ENCODE results near the gene SH3BP4. TPM values are rescaled to one million over a fixed set of nuclear protein-coding genes. Genes with fewer than 3 reads are reported as not detected.

SH3BP4 gene
- total and polyA plus RNA-seq, 2 of the 8 experiments (the other 6 are each of a cell fraction or from before 2014, with no cell fraction given), result 28.3 to 35.4 TPM

DNA sequence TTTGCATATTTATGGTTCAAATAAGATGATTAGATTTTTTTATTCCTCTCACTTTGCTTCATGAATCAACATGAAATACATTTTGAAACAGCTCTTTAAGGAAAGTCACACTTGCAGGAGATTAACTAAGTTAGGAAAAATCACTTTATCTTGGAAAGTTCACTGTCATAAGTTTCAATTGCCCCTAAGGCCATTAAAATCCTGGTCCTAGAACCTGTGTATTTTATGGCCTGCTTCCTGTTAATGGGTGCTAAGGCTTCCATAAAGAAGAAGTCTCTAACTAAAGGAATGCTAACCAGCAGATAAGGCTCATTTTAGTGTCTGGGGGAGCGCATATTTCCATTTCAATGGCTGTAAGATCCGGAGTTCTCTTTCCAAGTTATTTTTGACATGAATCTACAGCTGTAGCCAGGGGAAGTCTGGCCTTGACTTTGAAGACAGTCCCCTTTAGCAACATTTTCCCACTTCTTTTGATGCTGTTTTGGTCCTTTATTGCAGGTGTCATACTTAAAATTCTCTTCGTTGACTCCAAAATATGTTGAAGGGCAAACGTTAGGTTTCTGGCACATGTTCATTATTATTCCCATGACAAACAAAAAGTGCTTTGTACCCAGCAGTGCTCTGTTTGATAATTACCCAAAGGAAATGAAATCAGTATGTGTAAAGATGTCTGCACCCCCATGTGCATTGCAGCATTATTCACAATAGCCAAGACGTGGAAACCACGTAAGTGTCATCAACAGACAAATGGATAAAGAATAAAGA, 34.4 kb upstream of the SH3BP4 start (continued):
- TF ChIP-seq TAF7 (optimal IDR thresholded peaks at IDR 0.05; ENCODE audit: borderline replicate concordance, low read depth, low read length), result no peak
